ENCODE data around the gene SNCAIP.

DNA sequence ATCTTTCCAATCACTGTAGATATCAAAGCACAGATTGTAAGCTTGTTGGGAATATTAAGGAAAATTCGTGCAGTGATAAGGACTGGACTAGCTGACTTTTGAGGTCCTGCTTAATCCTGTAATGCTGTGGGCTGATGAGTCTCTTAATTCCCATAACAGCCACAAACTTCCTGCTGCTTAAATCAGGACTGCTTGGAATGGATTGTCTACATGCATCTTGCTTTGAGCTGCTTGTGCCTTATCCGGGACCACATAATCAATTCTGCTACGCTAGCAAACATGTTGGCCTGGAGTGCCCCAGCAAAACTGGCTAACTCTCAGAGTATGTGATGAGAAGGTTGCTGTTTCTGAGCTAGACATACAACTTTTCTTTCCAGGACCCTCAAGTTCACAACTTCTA is 79.6 kb downstream of the SNCAIP start:
- TF ChIP-seq, protein P1, sequence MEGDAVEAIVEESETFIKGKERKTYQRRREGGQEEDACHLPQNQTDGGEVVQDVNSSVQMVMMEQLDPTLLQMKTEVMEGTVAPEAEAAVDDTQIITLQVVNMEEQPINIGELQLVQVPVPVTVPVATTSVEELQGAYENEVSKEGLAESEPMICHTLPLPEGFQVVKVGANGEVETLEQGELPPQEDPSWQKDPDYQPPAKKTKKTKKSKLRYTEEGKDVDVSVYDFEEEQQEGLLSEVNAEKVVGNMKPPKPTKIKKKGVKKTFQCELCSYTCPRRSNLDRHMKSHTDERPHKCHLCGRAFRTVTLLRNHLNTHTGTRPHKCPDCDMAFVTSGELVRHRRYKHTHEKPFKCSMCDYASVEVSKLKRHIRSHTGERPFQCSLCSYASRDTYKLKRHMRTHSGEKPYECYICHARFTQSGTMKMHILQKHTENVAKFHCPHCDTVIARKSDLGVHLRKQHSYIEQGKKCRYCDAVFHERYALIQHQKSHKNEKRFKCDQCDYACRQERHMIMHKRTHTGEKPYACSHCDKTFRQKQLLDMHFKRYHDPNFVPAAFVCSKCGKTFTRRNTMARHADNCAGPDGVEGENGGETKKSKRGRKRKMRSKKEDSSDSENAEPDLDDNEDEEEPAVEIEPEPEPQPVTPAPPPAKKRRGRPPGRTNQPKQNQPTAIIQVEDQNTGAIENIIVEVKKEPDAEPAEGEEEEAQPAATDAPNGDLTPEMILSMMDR (IDR thresholded peaks at IDR 0.05): no peak
- no peak for TF ChIP-seq POLR2AphosphoS5 (IDR thresholded peaks at IDR 0.05)

Data from prostate gland (tissue), 2 donors.